ENCODE measurements around the gene DLEC1.
"Not testable (repeated sequence)": the region's sequence is repeated elsewhere in the genome, so short reads cannot be mapped to it uniquely, and the experiment has no call there.

The DLEC1 gene

DNA sequence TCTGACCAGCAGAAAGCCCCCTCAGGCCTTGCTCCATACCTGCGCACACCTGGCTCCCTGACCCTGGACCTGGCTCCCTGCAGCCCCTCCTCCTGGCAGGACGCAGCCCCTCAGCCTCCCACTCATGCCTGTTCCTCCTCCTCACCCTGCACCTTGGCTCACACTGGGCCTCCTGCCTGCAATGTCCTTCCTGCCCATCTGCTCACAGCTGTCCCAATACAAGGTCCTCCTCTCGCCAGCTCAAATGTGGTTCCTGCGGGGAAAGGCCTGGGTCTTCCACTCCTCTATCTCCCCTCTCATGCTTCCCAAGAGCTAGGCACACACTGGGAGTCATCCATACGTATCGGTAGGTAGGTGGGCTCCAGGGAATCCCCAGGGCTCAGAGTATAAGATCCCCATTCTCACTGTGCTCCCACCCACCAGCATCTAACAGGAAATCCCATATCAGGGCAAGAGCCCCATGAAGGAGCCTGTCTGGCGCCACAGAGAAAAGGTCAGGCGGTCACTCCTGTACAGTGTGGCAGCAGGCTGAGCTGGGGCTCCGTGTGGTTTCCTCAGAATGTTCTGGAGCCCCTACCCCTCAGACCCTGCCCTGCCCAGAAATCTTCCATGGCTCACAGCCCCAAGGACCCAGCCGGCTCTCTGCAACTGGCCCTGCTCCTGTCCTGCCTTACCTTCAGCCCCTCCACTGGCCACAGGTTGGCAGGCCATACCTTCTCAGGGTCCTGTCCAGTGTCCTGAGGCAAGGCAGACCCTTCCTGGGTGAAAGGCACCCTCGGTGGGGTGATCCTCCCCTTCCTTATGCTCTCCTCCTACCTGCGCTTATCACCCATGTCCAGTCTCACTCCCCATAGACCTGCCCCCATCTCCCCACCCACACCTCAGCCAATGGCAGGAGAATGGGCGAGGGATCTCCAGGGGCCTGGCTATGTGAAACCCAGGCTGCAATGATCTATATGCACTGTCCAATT is 20.4 kb upstream of the DLEC1 start:
- no peak for DNase-seq

DNA sequence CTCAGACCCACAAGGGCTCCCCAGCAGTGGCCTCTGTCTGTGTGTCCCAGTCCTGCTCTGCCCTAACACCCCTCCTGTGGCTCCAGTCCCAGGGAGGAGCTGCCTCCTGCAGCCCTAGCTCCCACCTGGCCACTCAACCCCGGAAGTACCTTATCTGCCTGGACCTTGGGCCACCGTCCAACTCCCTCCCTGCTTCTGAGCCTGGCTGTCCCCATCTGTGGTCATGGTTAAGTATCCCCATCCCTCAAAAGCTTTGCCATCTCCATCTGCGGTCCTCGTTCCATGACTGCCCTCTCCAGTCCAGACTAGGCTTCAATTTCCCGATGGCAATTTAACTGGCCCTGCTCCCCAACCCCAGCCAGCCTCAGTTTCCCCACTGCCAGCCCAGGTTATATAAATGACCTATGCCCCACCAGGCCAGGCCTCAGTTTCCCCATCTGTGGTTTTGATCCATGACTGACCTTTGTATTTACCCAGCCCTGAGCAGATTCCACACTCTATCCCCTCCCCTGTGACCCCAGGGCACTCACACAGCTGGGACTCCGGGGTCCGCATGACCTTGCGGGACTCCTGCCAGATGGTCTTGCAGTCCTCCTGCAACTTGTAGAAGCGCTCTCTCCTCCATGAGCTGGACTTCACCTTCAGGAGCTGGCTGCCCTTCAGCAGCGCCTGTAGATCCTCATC is 19.2 kb upstream of the DLEC1 start:
- no peak for DNase-seq

DNA sequence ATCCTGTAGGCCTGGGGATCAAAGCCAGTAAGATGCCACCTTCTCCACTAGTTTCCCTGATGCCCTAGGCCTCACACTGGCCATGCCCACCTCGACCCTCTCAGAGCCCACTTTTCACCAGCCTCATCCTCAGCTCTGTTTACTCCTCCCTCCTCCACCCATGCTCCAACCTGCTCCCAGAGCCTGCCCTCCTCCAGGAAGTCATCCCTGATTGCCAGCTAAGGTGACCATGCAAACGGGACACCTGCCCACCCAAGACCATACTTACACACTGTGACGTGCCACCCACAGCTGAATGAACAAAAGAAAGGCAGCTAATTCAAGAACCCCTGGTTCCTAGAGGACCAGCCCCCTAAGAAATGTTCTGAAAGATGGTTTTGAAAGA is 18.7 kb upstream of the DLEC1 start:
- DNase-seq, result no peak

DNA sequence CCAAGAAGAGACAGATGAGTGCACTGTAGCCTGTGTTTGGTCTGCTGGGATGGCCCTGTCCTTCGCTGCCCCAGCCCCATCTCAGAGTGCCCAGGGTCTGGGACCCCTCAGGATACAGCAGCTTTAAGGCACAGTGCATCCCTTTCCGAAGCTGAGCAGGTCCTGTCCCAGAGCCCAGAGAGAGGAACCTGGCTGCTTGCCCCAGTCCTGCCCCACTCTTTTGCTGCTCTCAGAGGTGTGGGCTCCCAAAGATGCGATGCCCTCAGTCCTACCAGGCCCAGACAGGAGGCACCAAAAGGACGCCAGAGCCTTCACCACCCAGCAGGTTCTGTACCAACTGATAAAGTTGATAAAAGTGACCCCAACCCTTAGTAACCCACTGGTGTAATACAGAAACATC is 17.8 kb upstream of the DLEC1 start:
- DNase-seq, result no peak

DNA sequence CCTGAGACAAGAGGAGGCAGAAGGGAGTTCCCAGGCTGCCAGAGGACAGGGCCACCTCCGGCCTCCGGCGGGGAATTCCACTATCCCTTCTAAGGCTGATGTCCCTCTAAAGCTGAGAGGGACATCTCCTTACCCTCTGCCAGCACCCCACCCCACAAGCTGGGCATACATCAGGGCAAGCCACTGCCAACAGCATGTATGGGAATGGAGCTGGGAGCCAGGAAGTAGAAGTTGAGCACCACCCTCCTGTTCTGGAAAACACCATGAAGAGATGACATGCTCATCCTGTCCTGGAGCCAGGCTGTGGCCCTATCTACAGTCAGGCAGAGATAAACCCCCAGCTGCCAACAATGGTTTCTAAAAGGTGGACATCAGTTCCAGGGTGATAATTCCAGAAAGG is 16.7 kb upstream of the DLEC1 start:
- DNase-seq, result no peak

DNA sequence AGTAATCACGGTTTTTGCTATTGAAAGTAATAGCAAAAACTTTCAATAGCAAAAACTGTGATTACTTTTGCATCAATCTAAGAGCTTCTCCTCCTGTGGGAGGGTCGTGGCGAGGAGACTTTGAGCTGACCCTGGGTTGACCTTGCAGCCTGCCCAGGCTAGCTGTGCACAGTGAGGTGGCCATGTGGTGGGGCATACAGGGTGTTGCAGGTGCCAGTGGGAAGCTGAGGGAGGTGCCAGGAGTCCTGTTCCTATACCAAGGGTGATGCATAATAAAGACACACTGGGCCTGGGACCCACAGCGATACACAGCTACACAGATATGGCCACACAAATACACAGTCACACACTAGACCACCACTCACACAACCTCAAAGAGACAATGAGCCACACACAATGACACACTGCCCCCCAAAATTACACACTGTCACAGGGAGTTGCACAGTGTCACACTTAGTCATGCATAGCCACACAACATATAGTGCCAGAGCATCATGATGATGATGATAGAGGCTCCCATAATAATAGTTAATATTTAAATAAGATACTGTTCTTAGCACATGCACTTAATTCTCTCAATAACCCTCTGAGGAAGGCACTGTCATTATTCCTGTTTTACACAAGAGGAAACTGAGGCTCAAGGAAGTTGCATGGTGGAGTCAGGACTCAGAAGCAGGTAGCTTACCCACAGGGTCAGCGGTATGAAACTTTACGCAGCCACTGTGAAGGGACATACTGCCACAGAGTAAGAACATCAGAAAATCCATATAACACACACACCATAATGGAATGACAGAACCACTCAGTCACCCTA is 15.9 kb upstream of the DLEC1 start:
- DNase-seq, result no peak

DNA sequence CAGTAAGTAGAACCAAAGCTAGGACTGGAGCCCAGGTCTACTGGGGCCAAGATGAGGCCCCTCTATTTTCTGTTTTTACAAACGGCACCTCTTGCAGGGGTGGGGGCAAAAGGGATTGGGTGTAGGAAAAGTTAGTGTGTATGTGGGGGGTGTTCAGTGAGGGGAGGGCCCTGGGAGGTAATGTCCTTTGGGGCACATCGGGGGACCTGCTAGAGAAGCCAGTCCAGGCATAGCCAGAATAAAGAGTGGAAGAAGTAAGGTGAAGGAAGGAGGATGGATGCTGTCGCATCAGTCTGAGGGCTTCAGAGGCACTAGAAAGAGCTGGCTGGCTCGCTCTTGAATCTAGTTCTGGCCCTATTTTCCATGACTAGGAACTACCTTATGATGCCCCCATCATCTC is 12.2 kb upstream of the DLEC1 start:
- DNase-seq, result no peak

DNA sequence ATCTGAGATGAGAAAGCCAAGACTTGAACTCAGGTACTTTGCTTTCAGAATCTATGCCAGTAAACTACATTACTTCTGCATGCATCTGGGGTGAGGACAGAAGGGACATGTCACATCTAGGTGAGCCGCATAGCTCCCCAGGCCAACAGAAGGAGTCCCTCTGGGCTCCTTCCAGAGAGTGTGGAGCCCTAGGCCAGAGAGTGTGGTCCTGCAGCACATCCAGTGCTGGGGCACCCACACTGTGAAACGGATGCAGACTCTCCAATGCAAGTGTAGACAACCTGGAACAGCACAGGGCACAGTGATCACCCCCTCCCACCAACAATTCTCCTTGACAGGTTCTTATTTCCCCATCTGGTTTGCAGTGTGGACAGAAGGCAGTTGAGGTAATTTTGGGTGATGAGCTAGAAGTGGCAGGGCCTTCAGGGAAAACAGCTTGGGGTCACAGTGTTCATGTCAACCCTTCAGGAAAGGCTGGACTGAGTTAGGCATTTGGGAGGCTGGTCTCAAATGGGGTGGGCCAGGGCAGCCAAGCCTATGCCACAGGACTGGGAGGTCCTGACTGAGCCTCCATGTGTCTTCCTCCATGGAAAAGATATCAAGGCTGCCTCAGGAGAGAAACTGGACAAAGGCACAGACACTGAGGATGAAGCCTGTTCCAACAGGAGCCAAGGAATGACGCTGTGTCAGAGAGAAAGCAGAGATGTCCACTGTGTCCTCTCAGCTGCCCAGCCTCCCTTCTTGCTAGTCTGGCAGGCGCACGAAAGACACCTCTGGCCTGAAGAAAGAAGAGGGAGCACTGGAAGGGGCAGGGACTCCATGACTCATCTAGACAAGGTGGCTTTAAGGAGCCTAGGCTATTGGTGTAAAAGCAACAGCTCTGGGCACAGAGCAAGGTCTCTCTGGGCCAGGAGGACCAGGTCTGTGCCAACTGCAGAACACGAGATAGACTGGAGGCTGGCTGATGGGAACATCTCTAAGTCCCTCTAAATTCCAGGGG is 11.2 kb upstream of the DLEC1 start:
- no peak for DNase-seq

DNA sequence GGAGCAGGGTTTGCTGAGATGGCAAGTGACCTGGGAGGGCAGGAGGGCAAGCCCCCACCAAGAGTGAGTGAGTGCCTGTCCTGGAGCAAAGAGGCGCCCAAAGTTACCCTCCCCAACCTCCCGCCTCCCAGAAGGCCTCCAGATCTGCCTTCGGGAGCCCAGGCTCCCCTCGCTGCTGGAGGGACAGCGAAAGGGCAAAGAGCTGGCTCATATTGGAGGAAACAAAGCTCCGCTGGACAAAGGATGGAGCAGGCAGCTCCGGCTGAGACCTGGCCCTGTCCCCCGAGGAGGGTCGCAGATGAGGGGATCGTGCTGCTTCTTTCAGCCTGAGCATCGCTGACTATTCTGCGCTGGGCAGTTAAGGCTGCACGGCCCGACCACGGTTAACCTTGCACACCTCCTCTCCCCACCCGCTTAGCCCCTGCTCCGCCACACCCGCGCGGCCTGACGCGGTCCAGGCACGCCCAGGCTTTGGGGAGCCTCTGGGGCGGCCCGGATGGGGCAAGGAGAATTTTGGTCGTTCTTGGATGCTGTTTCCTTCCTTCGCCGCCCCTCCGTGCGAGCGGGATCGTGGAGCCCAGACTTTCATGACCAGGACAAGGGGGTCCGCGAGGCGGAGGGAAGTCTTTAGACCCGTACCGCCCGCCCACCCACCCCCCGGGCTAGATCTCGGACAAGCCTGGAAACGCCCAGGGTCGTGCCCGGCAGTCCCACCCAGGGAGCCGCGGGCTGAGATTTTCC is 10.2 kb upstream of the DLEC1 start:
- DNase-seq, result no peak

DNA sequence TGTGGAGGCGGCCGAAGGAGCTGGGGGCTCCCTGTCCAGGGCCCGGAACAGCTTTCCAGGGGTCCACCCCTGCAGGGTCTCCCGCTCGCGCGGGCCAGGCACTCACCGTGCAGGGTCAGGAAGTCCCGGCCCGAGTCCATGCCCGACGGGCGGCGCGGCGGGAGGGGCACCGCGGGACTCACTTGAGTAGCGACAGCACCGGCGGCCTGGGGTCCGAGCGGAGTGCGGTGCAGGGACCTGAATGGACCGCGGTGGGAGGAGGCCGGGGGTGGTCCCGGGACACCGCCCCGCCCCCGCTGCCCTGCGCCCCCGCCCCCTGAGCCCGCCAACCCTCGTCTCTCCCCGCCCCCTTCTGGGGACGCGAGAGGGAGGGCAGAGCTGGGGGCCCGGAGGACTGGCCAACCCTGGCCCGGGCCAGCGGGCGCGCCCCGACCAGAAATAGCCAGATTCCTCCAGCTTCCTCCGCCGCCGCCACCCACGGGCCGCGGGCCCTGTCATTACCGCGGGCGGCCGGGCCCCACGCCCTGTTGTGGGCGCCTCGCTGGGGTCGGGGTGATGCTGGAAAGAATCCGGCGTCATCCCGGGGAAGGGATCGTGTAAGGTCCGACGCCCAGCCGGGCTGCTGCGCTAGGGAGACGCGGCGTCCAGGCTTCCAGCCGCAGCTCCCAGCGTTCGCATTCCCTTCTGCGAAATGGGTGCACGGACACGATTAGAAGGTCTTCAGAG is 9.4 kb upstream of the DLEC1 start, which contains the start of gene PLCD1:
PLCD1 (minus strand) TSS at position 243 of the 726 bp plus-strand sequence; CDS start at position 140, 103 bp downstream.
- DNase-seq, result no peak

DNA sequence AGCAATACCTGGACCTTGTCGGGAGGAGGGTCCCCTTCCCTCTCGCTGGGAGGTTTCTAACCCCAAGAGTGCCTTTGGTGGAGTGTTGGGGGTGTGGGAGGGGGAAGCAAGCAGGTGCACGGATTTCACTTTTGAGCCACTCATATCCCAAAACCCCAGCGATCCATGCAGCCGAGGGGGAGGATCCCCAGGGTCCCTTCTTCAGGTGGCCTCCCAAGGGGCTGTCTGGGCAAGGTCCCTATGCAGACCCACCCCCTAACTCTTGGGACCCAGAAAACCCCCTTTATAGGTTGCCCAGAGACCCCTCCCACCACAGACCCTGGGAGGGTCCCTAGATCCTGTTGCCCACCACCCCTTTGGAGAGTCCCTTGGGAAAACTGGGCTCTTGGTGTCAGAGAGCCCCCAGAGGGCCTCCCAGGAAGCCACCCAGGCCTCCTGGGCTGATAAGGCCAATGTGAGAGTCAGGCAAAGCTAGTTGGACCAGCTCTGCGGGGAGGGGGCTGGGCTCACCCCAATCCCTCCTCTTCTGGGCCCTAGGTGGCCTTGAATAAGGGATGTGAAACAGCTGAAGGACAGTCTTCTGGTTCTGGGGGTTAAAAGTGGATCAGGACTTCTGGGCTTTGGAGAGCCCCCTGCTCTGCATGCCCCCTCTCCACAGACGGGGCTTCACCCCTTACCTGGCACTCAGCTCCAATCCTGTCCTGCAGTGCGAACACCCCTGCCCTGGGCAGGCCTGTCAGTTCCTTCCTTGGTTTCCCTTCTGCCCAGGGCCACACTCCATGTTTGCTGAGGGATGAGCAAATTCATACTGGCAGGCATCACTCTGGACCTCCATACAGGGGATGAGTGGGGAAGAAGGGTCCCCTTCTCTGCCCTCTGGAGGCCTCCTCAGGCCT is 8.6 kb upstream of the DLEC1 start:
- no peak for DNase-seq

DNA sequence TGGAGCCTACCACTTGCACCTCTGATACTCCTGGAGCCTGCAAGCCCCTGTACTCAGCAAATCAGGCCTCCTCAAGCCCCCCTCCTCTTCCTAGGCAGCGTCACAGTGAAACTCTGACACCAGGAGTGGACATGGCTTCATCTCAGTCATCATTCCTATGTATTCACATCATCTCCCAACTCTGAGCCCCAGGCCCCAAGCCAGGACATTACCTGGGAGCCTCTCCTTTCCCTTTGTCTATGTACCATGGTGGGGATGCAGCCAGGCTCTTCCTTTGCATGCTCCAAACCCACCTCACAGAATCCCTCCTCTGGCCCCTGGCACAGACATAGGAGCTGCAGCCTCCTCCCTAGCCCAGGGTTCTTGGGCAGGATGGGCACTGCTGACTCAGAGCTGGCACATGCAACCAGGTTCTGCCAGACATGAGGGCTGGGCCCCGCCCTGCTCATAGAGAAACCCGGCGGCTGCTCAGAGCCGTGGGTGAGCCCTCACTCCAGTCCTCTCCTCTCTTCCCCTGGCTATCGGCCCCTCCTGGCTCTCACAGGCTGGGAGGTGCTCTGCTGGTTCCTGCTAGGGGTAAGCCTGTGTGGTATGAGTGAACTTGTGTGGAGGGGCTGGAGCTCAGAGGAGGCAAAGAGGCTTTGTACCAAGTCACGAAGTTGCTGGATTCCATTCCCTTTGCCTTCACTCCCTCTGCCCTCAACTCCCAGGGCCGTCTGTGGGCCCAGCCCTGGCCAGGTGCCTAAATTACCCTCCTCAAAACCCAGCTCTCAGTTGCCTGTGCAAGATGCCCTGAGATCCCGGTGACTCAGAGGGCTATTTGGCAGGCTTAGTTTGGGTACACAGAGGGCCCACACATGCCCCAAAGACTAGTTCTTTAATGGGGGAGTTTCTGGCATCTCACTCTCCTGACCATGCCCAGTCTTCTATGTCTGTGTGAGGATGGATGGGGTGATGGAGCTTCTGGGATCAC is 7.7 kb upstream of the DLEC1 start:
- DNase-seq, result no peak

DNA sequence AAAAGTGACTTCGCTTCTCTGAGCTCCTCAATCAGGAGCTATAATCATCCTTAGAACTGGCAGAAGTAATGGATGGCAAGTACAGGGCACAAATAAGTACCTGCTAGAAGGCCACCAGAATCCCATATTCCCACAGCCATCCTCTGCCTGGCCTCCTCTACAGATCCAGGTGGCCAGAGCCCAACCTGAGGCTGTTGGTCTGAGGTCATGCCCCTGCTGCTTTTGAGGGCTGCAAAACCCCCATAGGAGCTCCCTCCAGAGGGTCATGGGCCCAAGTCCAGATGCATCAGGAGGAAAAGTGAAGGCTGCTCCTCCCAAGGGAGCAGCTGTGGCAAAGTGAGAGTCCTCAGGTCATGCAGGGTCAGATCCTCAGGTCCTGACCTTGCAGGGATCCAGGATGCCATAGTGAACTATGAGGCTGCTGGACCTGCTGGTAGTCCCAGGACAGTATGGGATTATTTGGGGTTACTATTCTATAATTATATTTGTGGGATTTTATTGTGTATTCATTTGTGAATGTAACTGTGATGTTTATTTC is 6.6 kb upstream of the DLEC1 start:
- no peak for DNase-seq

DNA sequence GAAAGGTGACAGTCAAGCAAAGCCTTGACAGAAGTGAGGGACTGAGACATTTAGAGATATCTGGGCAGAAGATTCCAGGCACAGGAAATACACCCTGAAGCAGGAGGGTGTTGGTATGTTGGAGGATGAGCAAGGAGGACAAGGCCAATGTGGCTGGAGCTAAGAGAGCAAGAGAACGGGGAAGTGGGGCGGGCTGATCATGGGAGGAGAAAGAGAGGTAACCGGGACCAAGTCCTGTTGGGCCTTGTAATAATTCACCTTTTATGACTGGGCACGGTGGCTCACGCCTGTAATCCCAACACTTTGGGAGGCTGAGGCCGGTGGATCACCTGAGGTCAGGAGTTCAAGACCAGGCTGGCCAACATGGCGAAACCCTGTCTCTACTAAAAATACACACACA is 5.4 kb upstream of the DLEC1 start:
- not testable (repeated sequence) for DNase-seq

DNA sequence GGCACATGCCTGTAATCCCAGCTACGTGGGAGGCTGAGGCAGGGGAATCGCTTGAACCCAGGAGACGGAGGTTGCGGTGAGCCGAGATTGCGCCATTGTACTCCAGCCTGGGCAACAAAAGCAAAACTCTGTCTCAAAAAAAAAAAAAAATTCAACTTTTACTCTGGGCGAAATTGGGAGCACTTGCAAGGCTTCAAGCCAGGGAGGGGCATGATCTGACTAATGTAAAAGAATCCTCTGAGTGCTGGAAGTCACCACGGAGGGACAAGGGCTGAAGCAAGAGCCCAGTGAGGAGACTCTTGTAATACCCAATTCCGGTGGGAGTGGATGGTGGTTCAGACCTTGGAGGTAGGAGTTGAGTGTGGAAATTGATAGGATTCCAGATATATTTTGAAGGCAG is 4.7 kb upstream of the DLEC1 start:
- DNase-seq, result not testable (repeated sequence)

DNA sequence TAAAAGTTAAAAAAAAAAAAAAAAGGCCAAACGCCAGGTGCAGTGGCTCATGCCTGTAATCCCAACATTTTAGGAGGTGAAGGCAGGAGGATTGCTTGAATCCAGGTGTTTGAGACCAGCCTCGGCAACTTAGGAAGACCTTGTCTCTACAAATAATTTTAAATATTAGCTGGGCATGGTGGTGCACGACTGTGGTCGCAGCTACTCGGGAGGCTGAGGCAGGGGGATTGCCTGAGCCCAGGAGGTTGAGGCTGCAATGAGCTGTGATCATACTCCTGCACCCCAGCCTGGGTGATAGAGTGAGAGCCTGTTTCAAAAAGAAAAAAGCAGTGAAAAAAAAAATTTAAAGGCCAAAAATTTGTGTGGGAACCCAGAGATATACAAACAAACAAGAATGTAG is 2.7 kb upstream of the DLEC1 start:
- DNase-seq, result no peak

DNA sequence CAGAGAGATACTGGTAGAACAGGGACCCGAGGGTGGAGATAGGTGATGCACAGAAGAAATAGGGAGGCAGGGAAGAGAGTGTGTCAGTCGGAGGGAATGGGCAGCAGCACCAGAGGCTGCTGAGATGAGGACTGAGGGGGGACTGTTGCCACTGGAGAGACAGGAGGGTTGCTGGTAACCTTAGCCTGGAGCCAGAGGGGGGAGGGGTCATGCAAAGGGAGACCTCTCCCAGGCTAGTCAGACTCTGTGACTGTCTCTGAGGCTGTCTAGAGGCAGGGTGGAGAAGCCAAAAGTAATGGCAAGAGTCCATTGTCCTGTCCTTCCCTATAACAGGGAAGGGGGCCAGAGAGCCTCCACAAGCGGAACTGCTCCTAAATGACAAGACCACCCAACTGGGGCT is 2.1 kb upstream of the DLEC1 start:
- no peak for DNase-seq

DNA sequence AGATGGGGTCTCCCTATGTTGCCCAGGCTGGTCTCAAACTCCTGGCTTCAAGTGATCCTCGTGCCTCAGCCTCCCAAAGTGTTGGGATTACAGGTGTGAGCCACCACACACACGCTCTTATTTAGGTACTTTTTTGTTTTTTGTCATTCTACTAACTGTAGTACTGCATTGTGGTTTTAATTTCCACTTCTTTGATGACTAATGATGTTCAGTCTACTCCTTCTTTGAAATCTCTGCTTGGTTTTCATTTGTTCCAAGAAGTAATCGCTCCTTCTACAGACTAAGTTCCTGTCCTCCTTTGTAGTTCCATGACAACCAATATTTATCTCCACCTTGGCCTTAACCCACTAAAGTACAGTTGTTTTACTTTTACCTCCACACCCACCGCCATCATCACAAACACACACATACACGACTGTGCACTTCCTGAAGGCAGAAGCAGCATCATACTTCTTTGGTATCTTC is 529 bp upstream of the DLEC1 start:
- no peak for DNase-seq
